H9 (cell line): ENCODE results near the gene PEX7. TPM values are rescaled to one million over a fixed set of nuclear protein-coding genes. Genes with fewer than 3 reads are reported as not detected.

ENCODE experiments used
- DNase-seq: peaks from one replicate; pipeline ENCODE4 v3.0.0-alpha.2; 2017
- H2AFZ ChIP-seq: one replicate; pipeline ENCODE4 v1.6.1; 2013; ENCODE audit warnings: mild to moderate bottlenecking, low read length, control low read depth, moderate library complexity
- H2AK5ac ChIP-seq: 2 replicates; pipeline ENCODE4 v1.6.1; 2013; ENCODE audit warnings: low read length, control low read depth, mixed read lengths; ENCODE audit not compliant: insufficient read length
- H2BK120ac ChIP-seq: one replicate; pipeline ENCODE4 v1.6.1; 2013; ENCODE audit warnings: low read depth, mild to moderate bottlenecking, low read length, control low read depth, inconsistent platforms; ENCODE audit not compliant: poor library complexity, severe bottlenecking
- H2BK12ac ChIP-seq: 2 replicates; pipeline ENCODE4 v1.6.1; 2013; ENCODE audit warnings: low read length, control low read depth, mixed read lengths, low read depth; ENCODE audit not compliant: insufficient read length
- H2BK15ac ChIP-seq: 2 replicates; pipeline ENCODE4 v1.6.1; 2013; ENCODE audit warnings: low read depth, low read length, control low read depth
- H2BK20ac ChIP-seq: one replicate; pipeline ENCODE4 v1.6.1; 2013; ENCODE audit warnings: low read depth, mild to moderate bottlenecking, low read length, control low read depth, inconsistent platforms; ENCODE audit not compliant: poor library complexity, severe bottlenecking
- H2BK5ac ChIP-seq: 2 replicates; pipeline ENCODE4 v1.6.1; 2013; ENCODE audit warnings: low read length, control low read depth, mixed read lengths; ENCODE audit not compliant: insufficient read length
- H3K14ac ChIP-seq: 2 replicates; pipeline ENCODE4 v1.6.1; 2013; ENCODE audit warnings: low read length, control low read depth; ENCODE audit not compliant: insufficient read depth
- H3K18ac ChIP-seq: 2 replicates; pipeline ENCODE4 v1.6.1; 2013; ENCODE audit warnings: low read depth, mild to moderate bottlenecking, mixed read lengths, low read length, control low read depth; ENCODE audit not compliant: insufficient read length
- H3K23ac ChIP-seq: 2 replicates; pipeline ENCODE4 v1.6.1; 2013; ENCODE audit warnings: low read length, control low read depth, mixed read lengths, low read depth; ENCODE audit not compliant: insufficient read length
- H3K23me2 ChIP-seq: 2 replicates; pipeline ENCODE4 v1.6.1; 2013; ENCODE audit warnings: low read depth, mild to moderate bottlenecking, mixed read lengths, low read length, control low read depth; ENCODE audit not compliant: insufficient read length, poor library complexity, severe bottlenecking
- H3K27ac ChIP-seq: 2 replicates; pipeline ENCODE4 v1.5.1; 2013; ENCODE audit warnings: low read length, control low read depth, mixed read lengths, low read depth; ENCODE audit not compliant: insufficient read length
- H3K27me3 ChIP-seq: 2 replicates; pipeline ENCODE4 v1.6.1; 2013; ENCODE audit warnings: low read length, control low read depth, inconsistent platforms; ENCODE audit not compliant: insufficient read depth
- H3K4ac ChIP-seq: 2 replicates; pipeline ENCODE4 v1.6.1; 2013; ENCODE audit warnings: low read depth, mild to moderate bottlenecking, control low read depth, inconsistent platforms, low read length, moderate library complexity
- H3K4me1 ChIP-seq: 2 replicates; pipeline ENCODE4 v1.6.1; 2013; ENCODE audit warnings: low read length, control low read depth, inconsistent platforms; ENCODE audit not compliant: insufficient read depth
- H3K4me2 ChIP-seq: 2 replicates; pipeline ENCODE4 v1.6.1; 2013; ENCODE audit warnings: low read length, control low read depth, mixed read lengths; ENCODE audit not compliant: insufficient read length, insufficient read depth
- H3K56ac ChIP-seq: 2 replicates; pipeline ENCODE4 v1.6.1; 2013; ENCODE audit warnings: low read depth, mild to moderate bottlenecking, mixed read lengths, low read length, control low read depth; ENCODE audit not compliant: insufficient read length
- H3K79me1 ChIP-seq: 2 replicates; pipeline ENCODE4 v1.6.1; 2013; ENCODE audit warnings: low read depth, mild to moderate bottlenecking, moderate library complexity, low read length, control low read depth, inconsistent platforms; ENCODE audit not compliant: insufficient read depth, poor library complexity, severe bottlenecking
- H3K79me2 ChIP-seq: 2 replicates; pipeline ENCODE4 v1.6.1; 2013; ENCODE audit warnings: low read length, control low read depth, inconsistent platforms; ENCODE audit not compliant: insufficient read depth
- H3K9ac ChIP-seq: 2 replicates; pipeline ENCODE4 v1.6.1; 2013; ENCODE audit warnings: low read length, control low read depth, mixed read lengths; ENCODE audit not compliant: insufficient read length; ENCODE audit errors: extremely low read depth
- H3K9me3 ChIP-seq: one replicate; pipeline ENCODE4 v1.6.1; 2013; ENCODE audit warnings: low read depth, low read length, inconsistent platforms; ENCODE audit not compliant: control insufficient read depth
- H3T11ph ChIP-seq: one replicate; pipeline ENCODE4 v1.6.1; 2013; ENCODE audit warnings: mild to moderate bottlenecking, low read length, control low read depth, inconsistent platforms
- H4K20me1 ChIP-seq: one replicate; pipeline ENCODE4 v1.6.1; 2013; ENCODE audit not compliant: control insufficient read depth, insufficient read length, insufficient read depth
- H4K5ac ChIP-seq: 2 replicates; pipeline ENCODE4 v1.6.1; 2013; ENCODE audit warnings: low read depth, mild to moderate bottlenecking, mixed read lengths, low read length, control low read depth; ENCODE audit not compliant: insufficient read length
- H4K8ac ChIP-seq: replicated peaks from 2 replicates; pipeline ENCODE4 v1.6.1; 2013; ENCODE audit warnings: low read length, control low read depth, mixed read lengths, low read depth; ENCODE audit not compliant: insufficient read length
- H4K91ac ChIP-seq: 2 replicates; pipeline ENCODE4 v1.6.1; 2013; ENCODE audit warnings: low read depth, mild to moderate bottlenecking, moderate library complexity, mixed read lengths, low read length, control low read depth; ENCODE audit not compliant: insufficient read length
- H3K27ac Mint-ChIP-seq, 3 experiments: 2 replicates in 2 of 3; 3 replicates in 1 of 3; pipeline ENCODE4 v1.8.0; 2020 to 2021; ENCODE audit warnings: mixed read lengths in 3 of 3, mild to moderate bottlenecking in 1 of 3, moderate library complexity in 1 of 3
- H3K27me3 Mint-ChIP-seq: 2 replicates; pipeline ENCODE4 v1.8.0; 2021; ENCODE audit warnings: low read depth, mild to moderate bottlenecking, moderate library complexity, mixed read lengths
- H3K36me3 Mint-ChIP-seq, 3 experiments: 2 replicates in 2 of 3; 3 replicates in 1 of 3; pipeline ENCODE4 v1.8.0; 2020 to 2021; ENCODE audit warnings: low read depth in 3 of 3, mixed read lengths in 3 of 3; ENCODE audit not compliant: insufficient read depth in 1 of 3
- H3K4me1 Mint-ChIP-seq, 2 experiments: 2 replicates each; pipeline ENCODE4 v1.8.0; 2020; ENCODE audit warnings: mixed read lengths in 2 of 2
- H3K4me3 Mint-ChIP-seq, 2 experiments: 2 replicates in 1 of 2; 3 replicates in 1 of 2; pipeline ENCODE4 v1.8.0; 2020 to 2021; ENCODE audit warnings: mild to moderate bottlenecking in 2 of 2, mixed read lengths in 2 of 2, moderate library complexity in 1 of 2
- H3K9me3 Mint-ChIP-seq, 2 experiments: 2 replicates in 1 of 2; 3 replicates in 1 of 2; pipeline ENCODE4 v1.8.0; 2020; ENCODE audit warnings: mild to moderate bottlenecking in 2 of 2, mixed read lengths in 2 of 2, moderate library complexity in 1 of 2
- CTCF ChIP-seq: fragments of 200-600 bp; sonication (generic); conservative IDR thresholded peaks from 3 replicates; pipeline ENCODE4 v1.8.0; 2021; ENCODE audit warnings: antibody characterized with exemption, mild to moderate bottlenecking
- WGBS: extraction: QIAGEN DNeasy Blood & Tissue Kit; methylation state at CpG from one replicate; pipeline ENCODE4 v1.1.7; 2013; ENCODE audit warnings: missing lambda C conversion rate, low lambda C conversion rate, mixed read lengths; ENCODE audit not compliant: insufficient read length; ENCODE audit errors: extremely low coverage; 5-methylcytosine and 5-hydroxymethylcytosine counted together
- total RNA-seq: library from RNA; stranded (reverse); gene quantifications from 2 replicates; pipeline ENCODE4 v1.2.1, GENCODE V29; 2021

The PEX7 gene
- total RNA-seq, 1 experiment from 2014 or later = 8.4 TPM

DNA sequence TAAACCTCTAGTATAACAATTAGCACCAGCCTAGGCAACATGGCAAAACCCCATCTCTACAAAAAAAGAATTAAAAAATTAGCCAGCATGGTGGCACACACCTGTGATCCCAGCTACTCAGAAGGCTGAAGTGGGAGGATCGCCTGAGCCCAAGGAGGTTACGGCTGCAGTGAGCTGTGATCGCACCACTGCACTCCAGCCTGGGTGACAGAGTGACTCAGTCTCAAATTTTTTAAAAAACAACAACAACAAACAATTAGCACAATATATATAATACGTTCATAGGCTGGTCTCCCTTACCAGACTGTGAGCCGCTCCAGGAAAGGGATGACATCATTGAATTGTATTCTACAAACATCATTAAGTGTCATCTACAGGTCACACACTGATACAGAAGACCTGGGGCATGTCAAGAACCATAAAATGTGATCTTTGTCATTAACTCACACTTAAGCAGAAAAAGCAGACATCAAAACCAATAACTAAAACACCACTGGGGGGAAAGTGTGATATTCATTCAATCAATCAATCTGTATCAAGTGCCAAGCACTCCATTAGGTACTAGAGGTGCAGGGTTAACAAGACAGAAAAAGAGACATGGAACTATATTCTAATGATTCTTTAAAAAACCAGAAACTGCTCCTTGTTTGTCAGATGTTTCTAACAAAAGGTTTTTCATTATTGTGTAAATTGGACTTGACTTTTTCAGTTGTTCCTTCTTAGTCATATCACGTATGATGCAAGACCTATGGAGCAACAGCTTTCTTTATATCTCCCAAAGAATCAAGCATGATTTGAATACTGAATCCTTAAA lies 48.0 kb upstream of the PEX7 start:
- H3K9me3 ChIP-seq = no peaks in the 10 kb centered on the region
- no peak overlapping the region for H3K9ac ChIP-seq
- no peak overlapping the region for H4K91ac ChIP-seq
- no peak overlapping the region for H2AK5ac ChIP-seq
- H4K8ac ChIP-seq = no peak overlapping the region
- no peak overlapping the region for H4K5ac ChIP-seq
- no peak overlapping the region for H2BK12ac ChIP-seq
- H3K18ac ChIP-seq = no peak overlapping the region
- no peaks in the 10 kb centered on the region for H3K9me3 Mint-ChIP-seq
- no peaks in the 10 kb centered on the region for H3K79me1 ChIP-seq
- H3K79me2 ChIP-seq = no peaks in the 10 kb centered on the region
- H3K4ac ChIP-seq = no peak overlapping the region
- H3K4me1 Mint-ChIP-seq = peaks cover 12 to 13% of the 10 kb centered on the region in 2 experiments
- TF ChIP-seq CTCF = no peak
- H2BK15ac ChIP-seq = no peak overlapping the region
- H3K27ac ChIP-seq = no peak overlapping the region
- no peak overlapping the region for H2AFZ ChIP-seq
- no peaks in the 10 kb centered on the region; the same call in 1 of the 2 replicates for H3K27me3 Mint-ChIP-seq
- no peaks in the 10 kb centered on the region for H3K4me1 ChIP-seq
- H3K56ac ChIP-seq = no peak overlapping the region
- no peaks in the 10 kb centered on the region for H3K23me2 ChIP-seq
- H3K36me3 Mint-ChIP-seq = no peaks in the 10 kb centered on the region; a peak in 1 of 7 replicates
- DNase-seq = no peak
- H3K27me3 ChIP-seq = no peaks in the 10 kb centered on the region
- no peak overlapping the region for H3T11ph ChIP-seq
- no CpG with 5 or more reads among the region's 6 CpGs for WGBS
- no peak overlapping the region for H3K4me3 Mint-ChIP-seq
- H2BK5ac ChIP-seq = no peak overlapping the region
- no peak overlapping the region; a peak in 1 of 7 replicates for H3K27ac Mint-ChIP-seq
- H2BK120ac ChIP-seq = no peak overlapping the region
- H3K4me2 ChIP-seq = no peak overlapping the region
- H3K14ac ChIP-seq = no peak overlapping the region
- H2BK20ac ChIP-seq = no peak overlapping the region
- H4K20me1 ChIP-seq = no peaks in the 10 kb centered on the region
- H3K23ac ChIP-seq = no peak overlapping the region
